H1 (cell line): ENCODE results near the gene STEAP4. TPM values are rescaled to one million over a fixed set of nuclear protein-coding genes. Genes with fewer than 3 reads are reported as not detected.

ENCODE experiments used
- BCL11A ChIP-seq, 2 experiments: IDR thresholded peaks; one replicate each; pipeline ENCODE4 v1.6.1; 2011; ENCODE audit warnings: low read depth in 2 of 2, low read length in 2 of 2, mild to moderate bottlenecking in 2 of 2
- CBX8 ChIP-seq: fragments of 300-800, 300-1000 bp; sonication (generic); IDR thresholded peaks from 2 replicates; pipeline ENCODE4 v1.7.1; 2016; ENCODE audit warnings: low read depth, low read length, borderline replicate concordance
- CHD7 ChIP-seq: fragments of 300-600 bp; sonication (generic); IDR thresholded peaks from 2 replicates; pipeline ENCODE4 v1.7.1; 2012; ENCODE audit warnings: low read length, moderate library complexity, mild to moderate bottlenecking, inconsistent platforms; ENCODE audit not compliant: insufficient replicate concordance
- EGR1 ChIP-seq: IDR thresholded peaks from 2 replicates; pipeline ENCODE4 v1.6.1; 2011; ENCODE audit warnings: low read depth, low read length, borderline replicate concordance
- HDAC2 ChIP-seq, 2 experiments: fragments of 300-600 bp in 1 of 2; sonication (generic) in 1 of 2; IDR thresholded peaks; 2 replicates each; pipeline ENCODE4 v1.6.1; 2011 to 2012; ENCODE audit warnings: low read depth in 2 of 2, low read length in 2 of 2, mild to moderate bottlenecking in 2 of 2, moderate library complexity in 2 of 2, borderline replicate concordance in 1 of 2, inconsistent platforms in 1 of 2
- KDM4A ChIP-seq: IDR thresholded peaks from one replicate; pipeline ENCODE4 v1.7.1; 2012; ENCODE audit warnings: low read depth, mild to moderate bottlenecking, moderate library complexity, low read length, inconsistent platforms; ENCODE audit not compliant: severe bottlenecking
- SAP30 ChIP-seq: fragments of 300-600 bp; sonication (generic); IDR thresholded peaks from 2 replicates; pipeline ENCODE4 v1.7.1; 2012; ENCODE audit warnings: low read length, moderate library complexity, mild to moderate bottlenecking, inconsistent platforms; ENCODE audit not compliant: insufficient read depth, insufficient replicate concordance
- SUZ12 ChIP-seq: fragments of 200-600 bp; sonication (generic); IDR thresholded peaks from 2 replicates; pipeline ENCODE4 v1.6.1; 2012; ENCODE audit warnings: mild to moderate bottlenecking, inconsistent platforms, low read length, moderate library complexity, mixed read lengths
- TEAD4 ChIP-seq: IDR thresholded peaks from 2 replicates; pipeline ENCODE4 v1.6.1; 2012; ENCODE audit warnings: low read depth, low read length, inconsistent platforms, mixed read lengths
- polyA plus RNA-seq, 7 experiments: library from polyadenylated mRNA; depleted of rRNA in 3 of 7; stranded (reverse) in 5 of 7; unstranded in 2 of 7; fragments of >200 nt in 5 of 7; fragments of 200-250 nt in 2 of 7; gene quantifications; 1 replicate in 5 of 7; 2 replicates in 1 of 7; 4 replicates in 1 of 7; pipeline versions ENCODE4 v1.2.1 to v1.2.3, GENCODE V29; 2011 to 2013; ENCODE audit warnings: missing spikeins in 2 of 7, mixed read lengths in 2 of 7
- total RNA-seq: library from RNA; stranded (reverse); fragmentation: NEBNext Ultra II Directional; extraction: Animal tissue kit (Norgen Biotek cat#: 25700); gene quantifications from 2 replicates; pipeline ENCODE4 v1.2.1, GENCODE V29; 2021
- TF ChIP-seq, protein P1 (sequence below): IDR thresholded peaks from 2 replicates; pipeline ENCODE4 v1.6.1; 2011; ENCODE audit warnings: low read length, improper control_type of control experiment

The STEAP4 gene
- total and polyA plus RNA-seq, 2 of the 8 experiments (the other 6 are each of a cell fraction or from before 2014, with no cell fraction given), result under 0.01 TPM; not detected in 1

GRCh38 chr7:88260719-88261118 lies 46.0 kb downstream of the STEAP4 start (continued):
- no peak for TF ChIP-seq CHD7
- no peak for TF ChIP-seq BCL11A (IDR thresholded peaks at IDR 0.05; ENCODE audit: low read depth in 2 of 2, low read length in 2 of 2)
- TF ChIP-seq SAP30, result no peak
- no peak for TF ChIP-seq TEAD4
- no peak for TF ChIP-seq CBX8
- TF ChIP-seq HDAC2 (IDR thresholded peaks at IDR 0.05; ENCODE audit: borderline replicate concordance in 1 of 2, low read depth in 2 of 2, low read length in 2 of 2), result no peak
- TF ChIP-seq SUZ12, result no peak
- TF ChIP-seq EGR1, result no peak
- TF ChIP-seq, protein P1, sequence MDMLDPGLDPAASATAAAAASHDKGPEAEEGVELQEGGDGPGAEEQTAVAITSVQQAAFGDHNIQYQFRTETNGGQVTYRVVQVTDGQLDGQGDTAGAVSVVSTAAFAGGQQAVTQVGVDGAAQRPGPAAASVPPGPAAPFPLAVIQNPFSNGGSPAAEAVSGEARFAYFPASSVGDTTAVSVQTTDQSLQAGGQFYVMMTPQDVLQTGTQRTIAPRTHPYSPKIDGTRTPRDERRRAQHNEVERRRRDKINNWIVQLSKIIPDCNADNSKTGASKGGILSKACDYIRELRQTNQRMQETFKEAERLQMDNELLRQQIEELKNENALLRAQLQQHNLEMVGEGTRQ, result no peak
- TF ChIP-seq KDM4A, result no peak
